UCSD-AML1 (cell line): Measurements from ENCODE around the gene LLGL1.

Experiments
- DNase-seq: peaks from one replicate; lab custom pipeline; 2025; ENCODE audit not compliant: unreplicated experiment; lab: John Stamatoyannopoulos, UW

Gene LLGL1

GRCh38 chr17:18251204-18251603 lies 25.8 kb downstream of the LLGL1 start:
- DNase-seq: no peak

- no peak for DNase-seq
These were observed 26.7 kb downstream of the LLGL1 start for GRCh38 chr17:18252160-18252559.

- DNase-seq: no peak
These were observed 27.9 kb downstream of the LLGL1 start for GRCh38 chr17:18253187-18253884.

GRCh38 chr17:18253947-18254821 lies 28.7 kb downstream of the LLGL1 start:
- DNase-seq: no peak

- DNase-seq: no peak
These were observed 29.6 kb downstream of the LLGL1 start for GRCh38 chr17:18254888-18255649.

GRCh38 chr17:18256351-18256750 lies 30.9 kb downstream of the LLGL1 start:
- no peak for DNase-seq

GRCh38 chr17:18256776-18257175 lies 31.3 kb downstream of the LLGL1 start:
- no peak for DNase-seq

GRCh38 chr17:18257268-18257981 lies 32.0 kb downstream of the LLGL1 start:
- DNase-seq: no peak

- DNase-seq: peak; percentile 82
These were observed 32.5 kb downstream of the LLGL1 start for GRCh38 chr17:18257982-18258355.

- peak; percentile 65 for DNase-seq
These were observed 33.1 kb downstream of the LLGL1 start, which contains the start of gene FLII for GRCh38 chr17:18258356-18259038. Gene FLII (minus strand): TSS chr17:18258738. CDS start chr17:18258690, 48 bp downstream.

- no peak for DNase-seq
These were observed 34.3 kb downstream of the LLGL1 start for GRCh38 chr17:18259621-18260331.

- DNase-seq: peak; percentile 90
These were observed 35.1 kb downstream of the LLGL1 start, which contains the start of gene MIEF2 for GRCh38 chr17:18260332-18261145. Gene MIEF2 (plus strand): TSS chr17:18260662. CDS start chr17:18262721, 2,059 bp downstream.

- peak; percentile 44 for DNase-seq
These were observed 35.7 kb downstream of the LLGL1 start for GRCh38 chr17:18261146-18261515.

- DNase-seq: no peak
These were observed 36.2 kb downstream of the LLGL1 start for GRCh38 chr17:18261659-18262058.

- DNase-seq: no peak
These were observed 36.7 kb downstream of the LLGL1 start for GRCh38 chr17:18262111-18262510.

GRCh38 chr17:18262641-18263040 lies 37.2 kb downstream of the LLGL1 start:
- no peak for DNase-seq

- DNase-seq: no peak
These were observed 38.6 kb downstream of the LLGL1 start for GRCh38 chr17:18263885-18264682.

GRCh38 chr17:18267366-18267765 lies 41.9 kb downstream of the LLGL1 start:
- DNase-seq: no peak
